Natural killer cell treated with Interleukin-12 subunit alpha and Interleukin-12 subunit beta and Interleukin-15 and Interleukin-18, amount 100 ng/mL, for 72 hours (primary cell): ENCODE results near the gene GDPD5. TPM values are rescaled to one million over a fixed set of nuclear protein-coding genes. Genes with fewer than 3 reads are reported as not detected.

ENCODE experiments used
- ATAC-seq, 2 donors: fragments of 150-1000 bp; cut with Tn5 transposase in 1 of 2; sonication (Bioruptor Pico), chemical (Tn5 transposase) in 1 of 2; 2 replicates each; pipeline ENCODE4 v1.10.0; 2021
- DNase-seq: peaks from one replicate; pipeline ENCODE4 v3.0.0; 2022; ENCODE audit warnings: low spot score
- H3K27ac Mint-ChIP-seq, 2 donors: 1 replicate in 1 of 2; 2 replicates in 1 of 2; pipeline ENCODE4 v1.8.0; 2022; ENCODE audit warnings: mixed read lengths in 2 of 2, mild to moderate bottlenecking in 1 of 2, moderate library complexity in 1 of 2
- H3K27me3 Mint-ChIP-seq, 2 donors: 1 replicate in 1 of 2; 2 replicates in 1 of 2; pipeline ENCODE4 v1.8.0; 2022; ENCODE audit warnings: mixed read lengths in 2 of 2
- H3K36me3 Mint-ChIP-seq: one replicate; pipeline ENCODE4 v1.8.0; 2022; ENCODE audit warnings: mixed read lengths
- H3K4me1 Mint-ChIP-seq, 2 donors: 1 replicate in 1 of 2; 2 replicates in 1 of 2; pipeline ENCODE4 v1.8.0; 2022; ENCODE audit warnings: low read depth in 2 of 2, mixed read lengths in 2 of 2, mild to moderate bottlenecking in 1 of 2
- H3K4me3 Mint-ChIP-seq: one replicate; pipeline ENCODE4 v1.8.0; 2022; ENCODE audit warnings: mixed read lengths
- H3K9me3 Mint-ChIP-seq: 2 replicates; pipeline ENCODE4 v1.8.0; 2022; ENCODE audit warnings: mixed read lengths
- total RNA-seq, 2 donors: library from RNA; stranded (reverse); gene quantifications; one replicate each; pipeline ENCODE4 v1.2.3, GENCODE V29; 2022

Gene GDPD5
- total RNA-seq, 2 donors from 2014 or later, result 7.2 to 28.2 TPM

- Mint-ChIP-seq H3K9me3 (no peaks in the 10 kb centered on the region), H3K27ac (peak overlapping the region; percentile 85 to 96), H3K36me3 (peaks cover 60% of the 10 kb centered on the region), H3K4me3 (peak overlapping the region; percentile 97), H3K4me1 (peaks cover 48 to 66% of the 10 kb centered on the region in 2 donors), H3K27me3 (no peaks in the 10 kb centered on the region)
- ATAC-seq (no peak), DNase-seq (no peak)
These were observed 121.6 kb downstream of the GDPD5 start for GRCh38 chr11:75403983-75404658.

- ATAC-seq, result no peak
- peaks cover 47 to 66% of the 10 kb centered on the region in 2 donors for H3K4me1 Mint-ChIP-seq
- DNase-seq, result no peak
- peaks cover 58% of the 10 kb centered on the region for H3K36me3 Mint-ChIP-seq
- peak overlapping the region; percentile 85 to 96 for H3K27ac Mint-ChIP-seq
- H3K4me3 Mint-ChIP-seq, result peak overlapping the region; percentile 97
- H3K27me3 Mint-ChIP-seq, result no peaks in the 10 kb centered on the region
- H3K9me3 Mint-ChIP-seq, result no peaks in the 10 kb centered on the region
These were observed 122.7 kb downstream of the GDPD5 start for GRCh38 chr11:75403037-75403436.

DNA sequence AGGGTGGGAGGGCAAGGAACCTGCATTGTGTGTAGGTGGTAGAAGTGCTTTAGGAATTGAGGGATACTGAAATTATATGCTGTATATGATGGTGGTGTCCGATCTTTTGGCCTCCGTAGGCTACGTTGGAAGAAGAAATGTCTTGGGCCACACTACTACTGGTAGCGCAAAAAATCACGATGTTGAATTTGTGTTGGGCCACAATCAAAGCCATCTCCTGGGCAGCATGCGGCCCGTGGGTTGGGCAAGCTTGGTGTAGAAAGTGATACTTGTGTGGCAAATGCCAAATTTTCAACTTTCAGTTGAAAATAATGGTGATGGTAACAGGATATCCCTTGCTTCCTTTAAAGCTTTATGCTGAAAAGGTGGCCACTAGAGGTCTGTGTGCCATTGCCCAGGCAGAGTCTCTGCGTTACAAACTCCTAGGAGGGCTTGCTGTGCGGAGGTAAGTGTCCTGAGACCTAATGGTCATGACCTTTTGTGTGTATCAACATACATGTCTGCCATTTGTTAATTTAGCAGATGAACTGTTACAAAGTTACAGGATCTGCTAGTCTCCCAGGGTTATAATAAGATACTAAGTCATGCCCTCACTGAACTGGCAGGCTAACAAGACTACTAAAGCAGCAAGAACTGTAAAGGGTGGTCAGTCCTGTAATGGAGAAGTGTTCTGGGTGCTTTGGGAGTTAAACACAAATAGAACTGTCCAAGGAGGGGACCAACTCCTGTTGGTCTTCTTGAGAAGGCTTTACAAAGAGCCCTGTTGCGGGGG, 123.6 kb downstream of the GDPD5 start:
- no peaks in the 10 kb centered on the region for H3K27me3 Mint-ChIP-seq
- DNase-seq (no peak), ATAC-seq (no peak)
- H3K4me3 Mint-ChIP-seq, result peak overlapping the region; percentile 97
- no peaks in the 10 kb centered on the region for H3K9me3 Mint-ChIP-seq
- peaks cover 42 to 61% of the 10 kb centered on the region in 2 donors for H3K4me1 Mint-ChIP-seq
- H3K36me3 Mint-ChIP-seq, result peaks cover 53% of the 10 kb centered on the region
- H3K27ac Mint-ChIP-seq, result peak overlapping the region; percentile 85 to 96

DNA sequence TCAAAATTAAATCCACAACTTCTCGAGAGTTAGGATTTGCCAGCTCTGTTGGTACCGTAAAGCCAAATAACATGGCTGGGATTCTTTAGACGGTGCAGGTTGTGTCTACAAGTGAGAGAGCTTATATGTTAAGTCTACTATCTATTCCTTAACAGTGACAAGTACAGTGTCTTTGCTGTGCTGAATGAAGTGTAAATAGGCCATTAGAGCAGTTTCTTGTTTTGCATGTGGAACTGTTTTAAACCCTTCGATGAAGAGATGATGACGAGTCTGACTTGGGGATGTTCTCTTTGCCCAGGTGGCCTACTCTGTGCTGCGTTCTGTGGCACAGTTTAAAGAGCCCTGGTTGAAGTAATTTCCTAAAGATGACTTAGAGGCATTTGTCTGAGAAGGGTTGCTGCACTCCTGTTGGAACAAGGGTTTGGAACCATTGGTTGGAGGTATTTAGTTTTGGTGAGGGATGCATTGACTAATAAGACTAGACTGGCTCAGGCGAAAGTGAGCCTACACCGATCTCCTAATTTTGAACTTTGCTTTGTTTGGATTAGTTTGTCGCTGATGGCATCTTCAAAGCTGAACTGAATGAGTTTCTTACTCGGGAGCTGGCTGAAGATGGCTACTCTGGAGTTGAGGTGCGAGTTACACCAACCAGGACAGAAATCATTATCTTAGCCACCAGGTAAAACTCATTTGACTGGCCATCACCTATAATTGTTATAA, 125.4 kb downstream of the GDPD5 start:
- Mint-ChIP-seq H3K9me3 (no peaks in the 10 kb centered on the region), H3K4me3 (peak overlapping the region; percentile 97), H3K4me1 (peaks cover 42 to 50% of the 10 kb centered on the region in 2 donors), H3K27me3 (peaks cover 3 to 8% of the 10 kb centered on the region in 2 donors), H3K27ac (peak overlapping the region; percentile 96 to 98), H3K36me3 (peaks cover 53% of the 10 kb centered on the region)
- DNase-seq, result no peak
- ATAC-seq, result peak in 1 of 2 donors; percentile 11

DNA sequence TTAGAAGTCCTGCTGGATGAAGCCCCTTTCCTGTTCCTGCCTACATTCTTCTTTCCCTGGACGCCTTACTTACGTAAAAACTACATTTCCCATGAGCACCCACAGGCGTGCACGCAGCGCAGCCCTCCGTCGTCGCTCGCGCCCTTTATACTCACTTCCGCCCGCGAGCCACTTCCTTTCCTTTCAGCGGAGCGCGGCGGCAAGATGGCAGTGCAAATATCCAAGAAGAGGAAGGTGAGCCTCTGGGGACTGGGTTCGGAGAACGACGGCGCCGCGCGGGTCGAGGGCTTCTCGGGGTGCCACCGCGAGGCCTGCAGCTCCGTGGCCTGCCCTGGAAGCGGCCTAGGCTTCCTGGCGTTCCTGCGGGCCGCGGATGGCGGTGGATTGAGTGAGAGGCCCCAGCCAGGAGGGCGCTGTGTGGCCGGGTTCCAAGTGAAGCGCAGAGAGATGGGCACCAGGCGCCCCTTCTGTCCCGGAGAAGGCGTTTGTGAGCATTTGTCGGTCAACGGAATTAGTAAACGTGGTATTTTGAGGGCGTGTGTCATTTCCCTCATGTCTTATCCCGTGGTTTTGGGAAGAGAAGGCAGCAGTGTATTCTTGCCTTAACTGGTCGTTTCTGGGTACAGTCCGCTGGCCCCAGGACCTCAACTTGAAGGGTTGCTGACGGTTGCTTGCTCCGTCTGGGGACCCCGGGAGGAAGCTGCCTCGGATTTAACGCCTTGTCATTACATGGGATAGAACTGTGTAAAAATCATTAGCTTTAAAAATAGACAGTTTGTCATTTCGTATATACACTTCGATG, 126.2 kb downstream of the GDPD5 start, which contains the start of gene RPS3:
TSS of gene RPS3 (plus strand) at position 175 of the 802 bp plus-strand sequence. CDS start at position 205, 30 bp downstream.
- Mint-ChIP-seq H3K4me1 (peaks cover 42 to 47% of the 10 kb centered on the region in 2 donors), H3K9me3 (no peaks in the 10 kb centered on the region), H3K36me3 (peaks cover 47% of the 10 kb centered on the region), H3K27ac (peak within 1 kb of the TSS; percentile 96 to 98), H3K27me3 (peaks cover 3 to 9% of the 10 kb centered on the region in 2 donors), H3K4me3 (peak within 1 kb of the TSS; percentile 97)
- ATAC-seq (peak; percentile 95 to 99), DNase-seq (peak; percentile 90)

GRCh38 chr11:75398906-75399305, 126.8 kb downstream of the GDPD5 start:
- Mint-ChIP-seq H3K36me3 (peaks cover 40% of the 10 kb centered on the region), H3K27me3 (peaks cover 3 to 9% of the 10 kb centered on the region in 2 donors), H3K4me1 (peaks cover 35 to 41% of the 10 kb centered on the region in 2 donors), H3K9me3 (no peaks in the 10 kb centered on the region), H3K4me3 (peak overlapping the region; percentile 97), H3K27ac (peak overlapping the region; percentile 96 to 98)
- DNase-seq (no peak), ATAC-seq (no peak)

DNA sequence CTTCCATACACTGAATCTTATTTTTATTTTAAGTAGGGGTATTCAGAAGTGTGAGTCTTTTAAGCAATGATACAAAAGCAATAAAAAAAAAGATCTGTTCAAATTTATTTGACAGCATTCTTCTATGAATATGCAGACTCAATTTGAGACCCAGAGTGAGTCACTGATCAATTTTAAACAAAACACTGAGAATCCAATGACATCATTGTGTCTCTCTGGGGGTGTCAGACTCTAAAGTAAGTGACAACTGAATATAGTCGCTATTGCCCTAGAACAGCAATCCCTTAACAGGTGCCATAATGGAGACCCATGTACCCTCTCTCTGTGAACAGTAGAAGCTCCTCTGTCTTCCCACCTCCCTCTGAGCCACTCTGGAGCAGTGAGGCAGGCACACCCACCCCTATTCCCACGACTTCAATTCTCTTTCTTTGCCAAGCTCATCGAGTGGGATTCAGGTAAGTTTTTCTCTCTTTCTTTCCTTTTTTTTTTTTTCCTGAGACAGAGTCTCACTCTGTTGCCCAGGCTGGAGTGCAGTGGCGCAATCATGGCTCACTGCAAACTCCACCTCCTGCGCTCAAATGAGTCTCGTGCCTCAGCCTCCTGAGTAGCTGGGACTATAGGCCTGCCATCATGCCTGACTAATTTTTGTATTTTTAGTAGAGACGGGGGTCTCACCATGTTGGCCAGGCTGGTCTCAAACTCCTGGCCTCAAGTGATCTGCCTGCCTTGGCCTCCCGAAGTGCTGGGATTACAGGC, 131.5 kb downstream of the GDPD5 start:
- Mint-ChIP-seq H3K4me1 (peaks cover 0 to 2% of the 10 kb centered on the region in 2 donors), H3K27me3 (peaks cover 3 to 9% of the 10 kb centered on the region in 2 donors), H3K9me3 (no peaks in the 10 kb centered on the region), H3K4me3 (no peak overlapping the region), H3K36me3 (no peaks in the 10 kb centered on the region), H3K27ac (no peak overlapping the region)
- peak in 1 of 2 donors; percentile 48 for ATAC-seq
- DNase-seq, result no peak

DNA sequence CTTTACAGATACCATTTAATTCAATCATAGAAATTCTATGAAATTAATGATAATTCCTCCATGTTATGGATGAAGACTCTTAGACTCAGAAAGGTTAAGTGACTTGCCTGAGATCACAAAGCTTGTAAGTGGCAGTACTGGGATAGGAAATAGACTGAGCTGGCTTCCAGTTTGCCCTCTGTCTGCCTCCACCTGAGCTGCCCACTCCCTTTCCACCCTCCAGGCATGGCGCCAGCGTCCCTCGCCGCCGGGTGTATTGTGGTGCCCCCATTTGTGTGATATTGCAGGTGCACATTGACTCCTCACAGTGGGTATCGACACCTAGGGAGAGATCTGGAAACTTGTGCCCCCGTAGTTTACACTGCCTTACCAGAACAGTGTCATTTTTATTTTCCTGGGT, 135.8 kb downstream of the GDPD5 start:
- Mint-ChIP-seq H3K4me3 (no peak overlapping the region), H3K27ac (no peak overlapping the region), H3K27me3 (no peaks in the 10 kb centered on the region), H3K4me1 (no peaks in the 10 kb centered on the region), H3K9me3 (no peaks in the 10 kb centered on the region), H3K36me3 (no peaks in the 10 kb centered on the region)
- ATAC-seq (no peak), DNase-seq (no peak)

- peak in 1 of 2 donors; percentile 73 for ATAC-seq
- Mint-ChIP-seq H3K9me3 (no peaks in the 10 kb centered on the region), H3K4me1 (peaks cover 4 to 6% of the 10 kb centered on the region in 2 donors), H3K4me3 (no peak overlapping the region), H3K36me3 (no peaks in the 10 kb centered on the region), H3K27ac (no peak overlapping the region), H3K27me3 (no peaks in the 10 kb centered on the region)
- DNase-seq, result no peak
These were observed 136.5 kb downstream of the GDPD5 start for GRCh38 chr11:75389276-75389605.

- peak; percentile 72 for DNase-seq
- H3K36me3 Mint-ChIP-seq, result no peaks in the 10 kb centered on the region
- peaks cover 11 to 12% of the 10 kb centered on the region in 2 donors for H3K4me1 Mint-ChIP-seq
- peak; percentile 82 to 85 for ATAC-seq
- no peaks in the 10 kb centered on the region for H3K9me3 Mint-ChIP-seq
- H3K27me3 Mint-ChIP-seq, result no peaks in the 10 kb centered on the region
- H3K4me3 Mint-ChIP-seq, result no peak overlapping the region
- H3K27ac Mint-ChIP-seq, result no peak overlapping the region
These were observed 137.1 kb downstream of the GDPD5 start for GRCh38 chr11:75388386-75389275.

DNA sequence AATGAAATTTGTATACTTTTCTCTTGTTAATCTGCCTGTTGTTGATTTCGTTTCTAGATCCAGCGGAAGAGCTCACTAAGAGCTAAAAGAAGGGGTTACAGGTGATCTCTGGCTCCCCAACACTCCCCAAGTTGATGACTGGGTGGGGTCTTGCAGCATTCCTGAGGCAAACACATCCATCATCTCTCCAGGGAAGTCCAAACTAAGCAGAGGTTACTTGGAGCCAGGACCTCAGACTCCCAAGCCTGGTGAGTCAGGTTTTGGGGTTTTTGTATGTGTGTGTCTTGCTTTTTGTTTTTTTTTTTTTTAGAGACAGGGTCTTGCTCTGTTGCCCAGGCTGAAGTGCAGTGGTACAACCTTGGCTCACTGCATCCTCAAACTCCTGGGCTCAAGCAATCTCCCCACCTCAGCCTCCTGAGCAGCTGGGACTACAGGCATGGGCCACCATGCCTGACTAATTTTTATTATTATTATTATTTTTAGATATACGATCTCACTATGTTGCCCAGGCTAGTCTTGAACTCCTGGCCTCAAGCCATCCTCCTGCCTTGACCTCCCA, 137.9 kb downstream of the GDPD5 start:
- no peak for ATAC-seq
- no peaks in the 10 kb centered on the region for H3K36me3 Mint-ChIP-seq
- no peaks in the 10 kb centered on the region for H3K27me3 Mint-ChIP-seq
- no peak overlapping the region for H3K4me3 Mint-ChIP-seq
- no peaks in the 10 kb centered on the region for H3K9me3 Mint-ChIP-seq
- peak overlapping the region in 1 of 2 donors; percentile 9 for H3K27ac Mint-ChIP-seq
- no peak for DNase-seq
- H3K4me1 Mint-ChIP-seq, result peaks cover 17 to 18% of the 10 kb centered on the region in 2 donors
